ENCODE data around the gene WASL.

GRCh38 chr7:123665157-123665556 lies 83.6 kb downstream of the WASL start:
- no peak for TF ChIP-seq CTCF (conservative IDR thresholded peaks at IDR 0.05; ENCODE audit: low read depth, low read length)
- TF ChIP-seq EZH2phosphoT487 (IDR thresholded peaks at IDR 0.05; ENCODE audit: borderline replicate concordance, low read length), result no peak
- no peak for TF ChIP-seq EZH2 (IDR thresholded peaks at IDR 0.05; ENCODE audit: low read length, unreplicated experiment)
